Peyer's patch (tissue), 4 donors: Measurements from ENCODE around the gene ADIPOR2.
A peak's percentile ranks its signal among the peaks of the same experiment; 100 is the strongest.

Source experiments
- POLR2A ChIP-seq, 2 donors: fragments of 450-650 bp; IDR thresholded peaks; one replicate each; pipeline ENCODE4 v1.5.1; 2017; ENCODE audit warnings: antibody characterized with exemption in 2 of 2, mild to moderate bottlenecking in 2 of 2, moderate library complexity in 2 of 2
- TF ChIP-seq, protein P1 (sequence below), 6 experiments: fragments of 450-650 bp in 4 of 6; fragments of 200-600 bp in 2 of 6; sonication (generic) in 1 of 6; IDR thresholded peaks; one replicate each; pipeline ENCODE4 v1.5.1; 2017 to 2019; ENCODE audit warnings: antibody characterized with exemption in 6 of 6, mild to moderate bottlenecking in 3 of 6, moderate library complexity in 1 of 6

GRCh38 chr12:1680804-1681492 is 9.9 kb upstream of the ADIPOR2 start:
- TF ChIP-seq, protein P1, sequence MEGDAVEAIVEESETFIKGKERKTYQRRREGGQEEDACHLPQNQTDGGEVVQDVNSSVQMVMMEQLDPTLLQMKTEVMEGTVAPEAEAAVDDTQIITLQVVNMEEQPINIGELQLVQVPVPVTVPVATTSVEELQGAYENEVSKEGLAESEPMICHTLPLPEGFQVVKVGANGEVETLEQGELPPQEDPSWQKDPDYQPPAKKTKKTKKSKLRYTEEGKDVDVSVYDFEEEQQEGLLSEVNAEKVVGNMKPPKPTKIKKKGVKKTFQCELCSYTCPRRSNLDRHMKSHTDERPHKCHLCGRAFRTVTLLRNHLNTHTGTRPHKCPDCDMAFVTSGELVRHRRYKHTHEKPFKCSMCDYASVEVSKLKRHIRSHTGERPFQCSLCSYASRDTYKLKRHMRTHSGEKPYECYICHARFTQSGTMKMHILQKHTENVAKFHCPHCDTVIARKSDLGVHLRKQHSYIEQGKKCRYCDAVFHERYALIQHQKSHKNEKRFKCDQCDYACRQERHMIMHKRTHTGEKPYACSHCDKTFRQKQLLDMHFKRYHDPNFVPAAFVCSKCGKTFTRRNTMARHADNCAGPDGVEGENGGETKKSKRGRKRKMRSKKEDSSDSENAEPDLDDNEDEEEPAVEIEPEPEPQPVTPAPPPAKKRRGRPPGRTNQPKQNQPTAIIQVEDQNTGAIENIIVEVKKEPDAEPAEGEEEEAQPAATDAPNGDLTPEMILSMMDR (IDR thresholded peaks at IDR 0.05): peak in 1 of 6 experiments; percentile 5
- TF ChIP-seq POLR2A (IDR thresholded peaks at IDR 0.05): no peak
